ENCODE measurements around the gene DHCR7.
"Not testable (repeated sequence)": the region's sequence is repeated elsewhere in the genome, so short reads cannot be mapped to it uniquely, and the experiment has no call there.

The DHCR7 gene

DNA sequence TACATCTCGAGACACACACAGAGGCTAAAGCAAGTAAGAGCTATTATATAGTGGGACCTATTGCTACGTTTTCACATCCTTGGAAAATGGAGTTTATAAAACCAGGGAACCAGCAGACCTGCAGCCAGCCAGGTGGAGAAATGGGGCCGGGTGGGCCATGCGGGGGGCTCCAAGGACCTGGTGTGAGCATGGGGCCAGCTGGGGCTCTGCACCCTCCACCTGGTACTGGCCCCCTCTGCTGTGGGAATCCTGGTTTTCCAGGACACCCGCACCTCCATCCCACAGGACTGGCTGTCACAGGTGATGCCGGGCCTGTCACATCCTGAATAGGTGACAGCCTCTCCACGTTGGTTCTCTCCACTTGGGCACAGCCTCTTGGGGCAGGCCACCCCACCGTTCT lies 11.3 kb downstream of the DHCR7 start:
- no peak for DNase-seq

DNA sequence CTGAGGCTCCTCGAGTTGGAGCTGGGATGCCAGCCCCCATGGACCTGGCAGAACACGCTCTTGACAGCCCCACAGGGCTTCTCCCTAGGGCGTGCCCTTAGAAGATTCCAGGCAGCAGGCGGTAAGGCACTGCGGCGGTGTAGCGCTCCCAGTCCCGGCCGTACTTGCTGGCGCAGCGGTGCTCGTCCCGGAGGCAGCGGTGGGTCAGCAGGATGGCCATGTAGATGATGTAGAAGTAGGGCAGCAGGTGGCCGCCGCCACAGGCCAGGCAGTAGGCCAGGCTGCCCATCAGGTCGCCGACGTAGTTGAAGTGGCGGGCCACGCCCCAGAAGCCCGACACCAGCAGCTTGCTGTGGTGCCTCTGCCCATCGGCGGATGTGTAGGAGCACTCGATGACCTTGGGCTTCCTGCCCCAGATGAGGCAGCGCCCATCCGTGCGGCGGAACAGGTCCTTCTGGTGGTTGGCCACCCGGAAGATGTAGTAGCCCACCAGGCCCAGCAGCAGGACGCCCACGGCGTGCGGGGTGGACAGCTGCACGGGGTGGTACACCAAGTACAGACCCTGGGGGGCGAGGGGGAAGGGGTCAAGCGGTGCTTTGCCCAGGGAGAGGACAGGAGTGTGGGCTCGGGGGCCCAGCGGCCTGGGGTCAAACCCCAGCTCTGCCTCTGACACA lies 12.8 kb downstream of the DHCR7 start:
- DNase-seq = no peak

DNA sequence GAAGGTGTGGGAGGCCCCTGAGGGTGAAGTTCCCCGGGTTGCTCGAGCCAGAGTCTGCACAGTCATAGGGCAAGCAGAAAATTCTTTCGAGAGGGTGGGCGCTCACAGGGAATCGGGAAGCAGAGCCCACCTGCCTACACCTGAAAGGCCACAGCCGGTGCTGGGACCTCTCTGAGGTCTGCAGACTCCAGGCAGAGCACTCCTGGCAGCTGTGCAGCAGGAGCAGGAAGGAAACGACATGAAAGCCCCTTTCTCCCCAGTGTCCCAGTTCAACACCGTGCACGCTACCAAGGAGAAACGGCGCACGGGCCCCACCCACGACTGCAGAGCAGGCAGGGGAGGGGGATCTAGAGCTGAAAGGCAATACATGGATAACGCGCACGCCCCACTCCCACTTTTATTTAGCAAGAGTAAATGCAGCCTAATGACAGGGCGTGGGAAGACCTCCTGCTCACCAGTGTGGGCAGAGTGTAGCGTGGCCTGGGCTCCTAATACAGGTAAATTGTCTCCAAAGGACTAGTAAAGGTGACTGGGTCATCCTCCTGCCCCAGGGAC lies 13.5 kb downstream of the DHCR7 start:
- no peak for DNase-seq

DNA sequence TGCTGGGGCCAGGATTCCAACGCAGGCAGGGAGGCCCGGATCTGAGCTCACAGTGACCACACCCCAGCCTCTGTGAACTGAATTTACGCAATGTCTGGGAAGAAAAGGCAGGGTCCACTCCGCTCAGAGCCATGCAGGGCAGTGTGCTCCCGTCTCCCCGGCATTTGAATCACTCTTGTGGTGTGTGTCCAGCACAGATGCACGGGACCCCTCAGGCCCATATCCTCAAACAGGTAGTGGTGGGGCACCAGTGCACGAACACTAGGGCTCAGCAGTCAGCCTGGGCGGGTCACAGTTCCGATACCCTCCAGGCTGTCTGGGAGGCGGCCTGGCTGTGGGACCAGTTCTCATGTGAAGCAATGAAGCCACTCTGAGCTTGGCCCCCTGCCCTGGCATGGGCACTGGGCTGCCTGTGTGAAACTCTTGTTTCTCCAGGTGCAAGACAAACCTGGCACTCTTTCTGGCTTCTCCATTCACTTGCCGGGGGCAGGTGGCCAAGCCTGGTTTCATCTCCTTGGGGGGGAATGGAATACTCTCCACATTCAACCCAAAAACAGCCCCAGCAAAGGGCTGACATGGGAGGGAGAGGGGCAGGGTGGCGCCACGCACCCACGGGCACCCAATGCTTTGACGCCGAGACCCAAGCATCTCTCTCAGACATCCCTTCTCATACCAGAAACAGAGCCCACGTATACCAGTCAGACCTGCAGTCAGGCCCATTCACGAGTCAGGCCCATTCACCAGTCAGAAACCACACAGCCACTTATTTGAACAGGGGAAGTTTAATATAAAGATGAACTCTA lies 14.3 kb downstream of the DHCR7 start:
- peak; percentile 94 for DNase-seq

DNA sequence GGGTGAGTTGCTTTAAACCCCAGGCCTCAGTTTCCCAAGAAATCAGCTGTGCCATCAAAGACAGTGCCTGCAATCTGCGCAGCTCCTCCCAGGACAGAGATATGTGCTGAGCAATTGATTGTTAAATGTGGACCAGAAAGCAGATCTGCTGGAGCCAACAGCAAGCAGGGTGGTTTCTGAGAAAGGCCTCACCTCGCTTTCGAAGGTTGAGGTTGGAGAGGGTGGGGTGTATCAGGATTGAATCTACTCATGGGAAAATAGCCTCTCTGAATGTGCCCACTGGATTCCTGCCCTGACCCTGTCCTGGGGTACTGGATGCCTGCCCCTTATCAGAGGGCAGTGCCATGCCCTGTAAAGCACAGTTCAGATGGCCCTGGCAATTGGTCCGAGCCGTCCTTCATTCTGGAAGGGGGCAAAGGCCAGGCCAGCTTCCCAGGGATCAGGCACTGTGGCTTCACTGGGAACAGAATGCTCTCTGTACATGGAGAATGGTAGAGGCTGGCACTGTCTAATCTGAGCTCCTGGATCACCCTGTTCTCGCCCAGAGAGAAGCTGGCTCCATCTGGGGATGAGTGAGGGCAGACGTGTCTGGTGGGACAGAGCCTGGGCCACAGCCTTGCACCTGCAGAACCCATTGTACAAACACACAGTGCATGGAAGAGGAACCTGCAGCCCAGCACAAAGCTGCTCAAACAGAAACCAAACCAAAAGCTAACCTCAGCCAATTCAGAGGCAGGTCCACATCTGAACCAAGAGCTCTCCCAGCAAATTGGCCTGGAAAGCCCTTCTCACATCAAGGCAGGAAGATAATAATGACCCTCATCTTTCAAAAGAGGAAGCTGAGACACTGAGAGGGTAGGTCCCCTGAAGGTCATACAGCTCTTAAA lies 15.2 kb downstream of the DHCR7 start:
- DNase-seq = peak; percentile 92

DNA sequence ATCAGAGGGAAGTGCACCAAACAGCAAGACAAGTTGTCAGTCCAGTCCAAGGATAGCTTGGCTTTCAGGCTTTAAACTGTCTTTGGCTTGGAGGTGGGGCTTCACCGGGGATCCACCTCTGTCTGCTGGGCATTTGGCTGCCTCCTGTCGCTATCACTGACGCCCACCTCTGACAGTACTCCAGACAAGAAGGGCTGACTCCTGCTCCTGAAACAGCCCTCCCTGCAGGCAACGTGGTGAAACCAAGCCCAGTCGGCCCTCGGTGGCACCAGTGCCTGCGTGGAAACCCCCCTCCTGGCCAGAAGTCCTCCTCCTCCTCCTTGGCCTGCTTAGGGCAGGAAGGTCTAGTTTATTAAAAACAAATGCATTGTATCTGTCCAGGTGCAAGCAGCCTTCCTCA lies 16.9 kb downstream of the DHCR7 start:
- no peak for DNase-seq

DNA sequence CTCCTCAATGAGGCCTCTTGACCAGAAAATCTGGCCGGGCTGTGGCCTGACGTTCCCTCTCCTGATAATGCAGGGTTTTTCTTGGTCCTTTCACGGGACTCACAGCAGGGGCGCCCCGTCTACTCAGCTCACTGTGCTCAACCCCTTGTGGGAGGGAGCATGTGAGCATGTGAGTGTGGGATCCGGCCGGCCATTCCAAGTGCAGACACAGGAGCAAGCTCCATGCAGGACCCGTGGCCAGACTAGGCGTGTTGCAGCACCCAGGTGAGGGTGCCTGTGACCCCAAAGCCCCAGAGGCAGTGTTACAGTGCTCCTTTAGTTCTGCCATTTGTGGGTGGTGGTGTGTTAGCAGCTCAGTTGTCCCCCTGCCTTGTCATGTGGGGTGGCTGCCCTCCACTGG lies 18.0 kb downstream of the DHCR7 start:
- no peak for DNase-seq

DNA sequence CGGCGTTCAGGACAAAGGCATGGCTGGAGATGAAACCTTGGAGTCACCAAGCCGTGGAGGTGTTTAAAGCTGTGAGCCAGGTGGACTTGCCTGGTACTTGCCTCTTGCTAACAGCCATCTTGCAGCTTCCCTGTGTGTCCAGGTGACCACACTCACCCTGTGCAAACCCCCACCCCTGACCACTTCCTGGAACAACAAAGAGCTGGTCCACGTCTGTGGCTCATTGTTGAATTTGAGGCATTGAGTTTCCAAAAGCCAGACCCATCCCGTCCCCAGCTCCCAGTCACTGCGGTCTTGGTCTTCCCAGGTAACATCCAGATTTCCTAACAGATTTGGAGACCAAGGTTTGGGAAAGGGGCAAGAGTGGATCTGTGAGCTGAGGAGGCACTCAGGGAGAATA lies 18.5 kb downstream of the DHCR7 start:
- no peak for DNase-seq

DNA sequence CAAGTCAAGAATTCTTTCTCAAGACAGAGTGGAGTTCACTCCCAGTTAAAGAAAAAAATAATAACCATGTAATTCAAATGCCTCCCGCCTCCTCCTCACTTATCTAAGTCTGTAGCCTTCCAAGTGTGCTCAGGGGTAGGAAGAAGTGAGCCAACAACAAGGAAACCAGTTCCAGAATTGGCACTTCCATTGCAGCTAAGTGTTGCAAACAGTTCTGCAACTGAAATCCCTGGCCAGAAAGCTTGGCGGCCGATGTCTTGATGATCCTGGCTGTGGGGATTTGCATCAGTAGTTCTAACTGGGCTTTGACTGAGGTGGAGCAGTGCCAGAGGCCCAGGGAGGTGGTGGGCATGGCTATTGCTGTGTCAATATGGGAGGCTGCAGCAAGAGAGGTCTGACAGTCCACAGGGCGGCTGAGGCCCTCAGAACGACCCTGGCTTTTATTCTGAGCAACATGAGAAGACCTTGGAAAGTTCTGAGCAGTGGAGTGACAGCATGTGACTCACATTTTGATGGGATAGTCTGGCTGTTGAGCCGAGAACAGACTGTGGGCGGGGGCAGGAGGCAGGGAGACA lies 19.2 kb downstream of the DHCR7 start:
- no peak for DNase-seq

DNA sequence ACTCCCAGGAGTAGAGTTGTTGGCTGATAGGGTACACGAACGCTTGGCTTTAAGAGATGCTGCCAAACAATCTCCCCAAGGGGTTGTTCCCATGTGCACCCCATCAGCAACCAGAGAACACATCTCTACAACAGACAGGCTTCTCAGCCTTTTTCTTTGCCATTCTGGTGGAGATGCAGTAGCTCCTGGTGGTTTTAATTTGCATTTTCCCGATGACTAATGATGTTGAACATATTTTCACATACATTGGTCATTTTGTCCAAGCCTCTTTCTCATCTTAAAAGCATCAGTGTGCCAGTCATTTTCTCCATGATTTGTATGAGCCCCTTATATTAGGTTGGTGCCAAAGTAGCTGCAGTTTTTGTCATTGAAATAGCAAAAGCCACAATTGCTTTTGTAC lies 21.8 kb downstream of the DHCR7 start:
- DNase-seq = no peak

DNA sequence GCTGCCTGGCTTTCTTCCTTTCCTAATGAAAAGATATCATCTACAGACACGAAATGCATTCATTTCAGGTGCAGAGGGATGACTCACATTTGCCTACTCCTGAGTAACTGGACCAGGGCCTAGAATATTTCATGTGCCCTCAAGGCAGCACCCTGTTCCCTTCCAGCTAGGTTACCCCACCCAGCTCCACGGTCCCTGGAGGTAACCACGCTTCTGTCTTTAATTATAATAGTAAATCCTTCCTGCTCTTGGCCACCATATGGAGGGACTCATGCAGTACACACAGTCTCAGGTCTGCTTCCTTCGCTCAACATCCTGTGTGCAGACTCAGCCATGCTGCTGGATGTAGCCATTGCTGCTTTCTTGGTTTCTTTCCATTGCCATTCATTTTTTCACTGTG lies 22.3 kb downstream of the DHCR7 start:
- peak; percentile 77 for DNase-seq

DNA sequence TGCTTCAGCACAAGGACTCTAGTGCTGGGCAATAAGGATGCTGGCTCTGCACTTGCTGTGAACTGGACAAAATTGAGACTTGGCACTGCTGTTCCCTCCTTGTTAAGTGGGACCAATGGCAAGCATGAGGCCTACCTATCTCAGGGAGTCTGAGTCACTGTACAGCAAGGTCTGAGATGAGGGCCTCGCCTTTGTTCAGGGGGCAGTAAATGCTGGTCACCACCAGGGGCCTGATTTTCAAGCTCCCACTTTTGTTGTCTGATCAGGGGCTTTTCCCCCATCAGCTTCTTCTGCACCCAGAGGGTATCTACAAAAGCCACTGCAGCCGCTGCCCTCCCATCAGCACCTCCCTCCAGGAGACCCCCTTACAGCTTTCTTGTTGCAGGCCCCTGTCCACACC lies 22.8 kb downstream of the DHCR7 start:
- peak; percentile 33 for DNase-seq

DNA sequence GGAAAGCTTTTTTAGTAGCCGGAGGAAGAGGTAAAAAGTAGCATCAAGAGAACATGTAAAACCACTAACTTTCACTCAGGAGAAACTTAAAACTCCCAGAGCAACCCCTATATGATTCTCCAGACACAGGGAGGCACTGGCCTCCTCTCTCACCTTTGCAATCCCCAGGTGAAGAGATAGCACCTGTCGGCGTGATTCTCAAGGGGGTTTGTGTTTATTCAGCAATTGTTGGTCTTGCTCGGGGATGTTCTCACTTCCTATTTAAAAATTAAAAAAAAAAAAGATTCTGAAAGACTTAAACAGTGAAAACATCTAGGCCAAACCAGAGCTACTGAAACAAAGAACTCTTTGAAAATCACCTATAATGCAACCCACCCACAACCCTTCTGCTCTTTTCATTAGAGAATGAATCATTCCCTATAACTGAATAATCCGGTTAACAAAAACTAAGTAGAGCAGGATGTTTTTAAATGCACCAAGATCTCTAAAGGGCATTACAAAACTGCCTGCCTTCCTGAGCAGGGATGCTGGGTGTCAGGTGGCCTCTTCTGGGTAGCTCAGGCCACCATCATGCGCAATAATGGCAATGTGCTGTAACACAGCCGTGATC lies 24.9 kb downstream of the DHCR7 start:
- DNase-seq = peak; percentile 90

DNA sequence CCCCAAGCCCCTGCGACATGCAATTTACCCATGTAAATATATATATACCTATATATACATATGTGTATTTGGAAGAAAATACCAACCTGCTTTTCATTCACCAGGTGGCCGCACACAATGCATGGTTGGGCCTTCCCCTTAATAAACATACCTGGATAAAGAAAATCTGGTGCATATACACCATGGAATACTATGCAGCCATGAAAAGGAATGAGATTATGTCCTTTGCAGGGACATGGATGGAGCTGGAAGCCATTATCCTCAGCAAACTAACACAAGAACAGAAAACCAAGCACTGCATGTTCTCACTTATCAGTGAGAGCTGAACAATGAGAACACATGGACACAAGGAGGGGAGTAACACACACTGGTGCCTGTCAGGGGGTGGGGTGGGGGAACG lies 25.9 kb downstream of the DHCR7 start:
- not testable (repeated sequence) for DNase-seq

DNA sequence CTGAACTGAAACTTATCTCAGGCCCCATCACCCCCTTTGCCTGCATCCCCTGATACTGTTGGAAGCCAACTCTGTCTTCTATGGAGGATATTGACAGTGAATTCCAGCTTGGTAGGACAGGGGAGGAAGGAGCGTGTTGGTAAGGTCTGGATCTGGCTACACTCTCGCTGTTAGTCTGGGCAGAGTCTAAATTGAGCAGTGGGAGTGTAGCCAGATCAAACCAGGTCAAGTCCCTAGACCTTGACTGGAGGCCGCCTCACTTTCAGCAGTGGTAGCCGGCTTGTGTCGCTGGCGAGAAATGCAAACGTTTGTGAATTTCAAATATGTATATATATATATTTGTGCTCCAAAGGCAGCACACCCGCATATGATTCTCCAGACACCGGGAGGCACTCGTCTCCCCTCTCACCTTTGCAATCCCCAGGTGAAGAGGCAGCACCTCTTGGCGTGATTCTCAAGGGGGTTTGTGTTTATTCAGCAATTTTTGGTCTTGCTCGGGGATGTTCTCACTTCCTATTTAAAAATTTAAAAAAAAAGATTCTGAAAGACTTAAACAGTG lies 26.7 kb downstream of the DHCR7 start:
- peak; percentile 93 for DNase-seq

DNA sequence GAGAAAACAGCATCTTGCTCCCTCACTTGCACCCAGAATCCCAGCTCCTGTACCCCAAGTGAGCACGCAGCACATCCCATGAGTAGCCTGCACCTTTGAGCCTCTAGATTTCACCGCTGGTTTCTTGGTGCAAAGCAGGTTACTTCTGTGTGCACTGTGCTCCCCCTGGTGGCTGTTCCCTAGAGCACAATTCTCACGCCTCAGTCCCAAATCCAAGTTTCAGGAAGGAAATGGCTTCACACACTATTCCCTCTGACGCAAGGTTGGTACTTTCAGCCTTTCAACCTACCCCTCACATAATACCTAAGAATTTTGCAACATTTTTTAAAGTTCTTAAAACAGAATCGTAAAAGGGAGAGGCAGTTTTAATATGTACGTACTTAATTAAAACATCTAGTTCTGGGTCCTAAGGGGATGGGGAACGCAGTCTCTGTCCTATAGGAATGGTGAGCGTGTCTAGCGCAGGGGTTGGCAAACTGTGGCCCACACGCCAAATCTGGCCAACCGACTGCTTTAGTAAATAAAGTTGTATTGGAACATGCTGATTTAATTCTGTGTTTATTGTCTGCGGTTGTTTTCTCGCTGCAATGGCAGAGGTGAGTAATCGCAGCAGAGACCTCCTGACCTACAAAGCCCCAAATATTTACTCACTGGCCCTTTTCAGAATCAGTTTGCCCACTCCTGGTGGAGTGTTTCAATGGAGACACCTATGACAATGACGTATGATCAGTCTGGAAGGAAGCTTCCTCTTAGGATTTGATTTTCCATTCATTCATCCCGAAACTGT lies 27.5 kb downstream of the DHCR7 start:
- peak; percentile 78 for DNase-seq

DNA sequence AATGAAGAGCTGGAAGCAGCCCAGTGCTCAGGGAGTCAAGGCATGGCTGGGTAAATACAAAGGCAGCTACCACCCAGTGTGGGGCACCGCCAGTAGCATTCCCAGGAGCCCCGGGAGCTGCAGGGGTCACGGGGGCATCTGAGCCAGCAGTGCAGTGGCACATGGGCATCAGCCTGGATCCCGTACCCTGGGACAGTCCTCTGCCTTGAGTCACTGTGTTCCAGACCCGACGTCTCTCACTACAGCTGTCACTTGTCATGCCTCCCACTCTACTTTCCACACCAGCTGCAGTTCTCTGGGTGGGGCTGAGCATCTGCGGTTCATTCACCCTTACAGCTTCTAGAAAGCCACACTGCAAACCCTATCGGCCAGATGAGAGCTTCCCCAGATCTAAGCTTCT lies 29.6 kb downstream of the DHCR7 start:
- peak; percentile 69 for DNase-seq

DNA sequence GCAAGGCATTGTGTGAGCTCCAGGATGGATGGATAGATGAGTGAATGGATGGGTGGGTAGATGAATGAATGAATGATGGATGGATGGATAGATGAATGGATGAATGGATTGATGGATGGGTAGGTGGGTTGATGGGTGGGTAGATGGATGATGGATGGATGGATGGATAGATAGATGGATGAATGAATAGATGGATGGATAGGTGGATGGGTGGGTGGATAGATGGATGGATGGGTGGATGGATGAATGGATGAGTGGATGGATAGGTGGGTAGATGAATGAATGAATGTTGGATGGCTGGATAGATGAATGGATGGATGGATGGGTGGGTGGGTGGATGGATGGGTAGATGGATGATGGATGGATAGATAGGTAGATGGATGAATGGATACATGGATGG lies 33.5 kb downstream of the DHCR7 start:
- no peak for DNase-seq

DNA sequence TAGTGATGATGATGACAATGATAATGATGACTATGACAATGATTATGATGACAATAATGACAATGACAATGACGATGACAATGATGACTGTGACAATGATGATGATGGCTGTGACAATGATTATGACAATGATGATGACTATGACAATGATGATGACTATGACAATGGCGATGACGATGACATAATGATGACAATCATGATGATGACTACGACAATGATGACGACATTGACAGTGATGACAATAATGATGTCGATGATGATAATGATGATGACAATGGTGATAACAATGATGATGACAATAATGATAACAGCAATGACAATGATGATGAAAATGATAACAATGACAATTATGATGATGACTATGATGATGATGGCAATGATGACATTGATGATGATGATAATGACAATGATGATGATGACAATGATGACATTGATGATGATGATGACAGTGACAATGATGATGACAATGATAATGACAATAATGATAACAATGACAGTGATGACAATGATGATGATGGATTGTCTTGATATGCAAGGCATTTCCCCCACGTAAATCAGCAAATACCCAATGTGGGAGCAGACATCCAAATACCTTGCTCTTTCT lies 37.7 kb downstream of the DHCR7 start:
- DNase-seq = no peak

DNA sequence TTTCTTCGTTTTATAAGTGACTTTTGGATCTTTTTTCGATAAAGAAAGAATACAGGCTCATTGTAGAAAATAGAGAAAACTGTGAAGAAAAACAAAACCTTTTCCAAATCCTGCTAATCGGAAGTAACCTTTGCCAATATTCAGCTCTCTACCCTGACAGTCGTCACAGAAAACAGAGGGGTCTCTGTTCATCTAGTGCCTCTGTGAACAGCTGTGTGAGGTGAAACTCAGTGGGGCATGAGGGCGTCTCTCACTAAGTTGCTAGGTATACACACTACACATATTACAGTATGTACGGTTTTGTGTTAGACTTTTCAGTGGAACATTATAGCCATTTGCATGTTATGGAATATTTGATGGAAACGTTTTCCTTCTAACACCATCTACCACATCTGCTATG lies 39.4 kb downstream of the DHCR7 start:
- no peak for DNase-seq

DNA sequence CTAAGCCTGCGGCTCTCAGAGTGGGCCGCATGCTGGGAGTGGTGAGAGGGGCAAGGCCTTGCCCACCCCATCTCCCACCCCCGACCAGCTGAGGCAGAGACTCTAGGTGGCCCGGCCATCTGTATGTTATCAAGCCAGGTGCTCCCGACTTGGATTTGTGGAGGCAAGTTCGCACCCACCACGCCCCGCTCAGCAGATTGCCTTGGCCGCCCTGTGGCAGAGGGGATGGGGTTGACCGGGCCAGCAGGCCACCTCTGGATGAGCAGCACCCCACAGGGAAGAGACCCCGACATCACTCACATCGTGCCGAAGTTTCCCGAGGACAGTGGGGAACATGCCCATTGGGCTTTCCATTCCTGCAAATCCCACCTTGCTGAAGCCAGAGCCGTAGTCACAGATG lies 40.8 kb downstream of the DHCR7 start:
- DNase-seq = no peak
